ENCODE data around the gene SF3B5.
"Not testable (repeated sequence)": the region's sequence is repeated elsewhere in the genome, so short reads cannot be mapped to it uniquely, and the experiment has no call there.

Gene SF3B5

GRCh38 chr6:144095134-144096002, at the start of gene SF3B5:
SF3B5 (minus strand) TSS chr6:144095573; CDS start chr6:144095497, 76 bp downstream.
- DNase-seq (ENCODE audit: low read depth in 4 of 4, low spot score in 1 of 4): peak; percentile 93 to 96 (median 95)

- no peak for DNase-seq (ENCODE audit: low read depth in 4 of 4, low spot score in 1 of 4)
These were observed 49.6 kb upstream of the SF3B5 start for GRCh38 chr6:144144996-144145395.

- no peak for DNase-seq (ENCODE audit: low read depth in 4 of 4, low spot score in 1 of 4)
These were observed 48.5 kb upstream of the SF3B5 start for GRCh38 chr6:144143878-144144277.

GRCh38 chr6:144143106-144143505, 47.7 kb upstream of the SF3B5 start:
- DNase-seq (ENCODE audit: low read depth in 4 of 4, low spot score in 1 of 4): no peak

DNA sequence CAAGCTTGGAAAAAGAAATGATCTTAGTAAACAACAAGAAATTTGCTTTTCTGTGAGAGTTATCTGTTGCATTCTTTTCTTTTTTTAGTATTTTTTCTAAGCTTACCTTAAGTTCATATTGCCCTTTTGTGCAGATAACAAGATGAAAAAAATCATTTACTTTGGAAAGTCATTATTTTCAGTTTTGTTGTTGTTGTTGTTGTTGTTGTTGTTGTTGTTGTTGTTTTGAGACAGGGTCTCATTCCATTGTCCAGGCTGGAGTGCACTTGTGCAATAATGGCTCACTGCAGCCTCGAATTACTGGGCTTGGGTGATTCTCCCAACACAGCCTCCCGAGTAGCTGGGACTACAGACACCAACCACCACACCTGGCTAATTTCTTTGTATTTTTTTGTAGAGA, 46.1 kb upstream of the SF3B5 start:
- no peak for DNase-seq (ENCODE audit: low read depth in 4 of 4, low spot score in 1 of 4)

GRCh38 chr6:144140867-144141266, 45.5 kb upstream of the SF3B5 start:
- no peak for DNase-seq (ENCODE audit: low read depth in 4 of 4, low spot score in 1 of 4)

DNA sequence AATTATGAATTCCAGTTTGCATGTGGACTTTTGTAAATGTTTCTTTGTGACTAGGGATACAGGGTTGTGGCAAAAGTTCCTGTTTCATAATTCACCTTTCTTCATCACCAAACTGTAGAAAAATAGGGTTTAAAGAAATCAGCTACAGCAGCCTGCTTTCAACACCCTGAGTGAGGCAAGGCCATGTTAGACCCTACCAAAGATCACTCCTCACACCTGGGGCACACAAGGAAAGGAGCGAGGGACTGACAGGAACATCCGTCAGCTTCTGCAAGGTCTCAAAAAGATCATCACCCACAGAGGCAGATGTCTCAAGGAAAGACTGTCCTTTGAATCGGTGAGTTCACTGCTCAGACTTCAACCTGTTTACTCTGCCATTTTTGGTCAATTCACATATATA, 44.4 kb upstream of the SF3B5 start:
- no peak for DNase-seq (ENCODE audit: low read depth in 4 of 4, low spot score in 1 of 4)

DNA sequence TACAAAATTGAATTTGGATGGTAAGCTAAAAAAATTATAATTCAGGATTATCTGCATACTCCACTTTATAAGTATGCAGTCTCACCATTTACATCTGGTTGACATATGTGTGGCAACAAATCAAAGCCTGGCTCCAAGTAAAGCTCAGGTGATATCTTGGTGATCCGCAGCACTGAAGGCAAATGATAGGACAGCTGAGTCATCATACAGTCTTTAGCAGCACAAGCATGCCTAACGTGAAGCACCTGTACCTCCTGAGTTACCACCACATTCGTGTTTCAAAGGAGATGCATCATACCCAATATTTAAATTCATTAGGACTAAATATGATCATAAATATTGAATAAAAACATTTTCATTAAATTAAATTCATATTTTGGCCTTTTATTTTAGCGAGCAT, 43.2 kb upstream of the SF3B5 start:
- DNase-seq (ENCODE audit: low read depth in 4 of 4, low spot score in 1 of 4): no peak

GRCh38 chr6:144134737-144135136, 39.4 kb upstream of the SF3B5 start:
- no peak for DNase-seq (ENCODE audit: low read depth in 4 of 4, low spot score in 1 of 4)

- no peak for DNase-seq (ENCODE audit: low read depth in 4 of 4, low spot score in 1 of 4)
These were observed 38.8 kb upstream of the SF3B5 start for GRCh38 chr6:144134176-144134575.

DNA sequence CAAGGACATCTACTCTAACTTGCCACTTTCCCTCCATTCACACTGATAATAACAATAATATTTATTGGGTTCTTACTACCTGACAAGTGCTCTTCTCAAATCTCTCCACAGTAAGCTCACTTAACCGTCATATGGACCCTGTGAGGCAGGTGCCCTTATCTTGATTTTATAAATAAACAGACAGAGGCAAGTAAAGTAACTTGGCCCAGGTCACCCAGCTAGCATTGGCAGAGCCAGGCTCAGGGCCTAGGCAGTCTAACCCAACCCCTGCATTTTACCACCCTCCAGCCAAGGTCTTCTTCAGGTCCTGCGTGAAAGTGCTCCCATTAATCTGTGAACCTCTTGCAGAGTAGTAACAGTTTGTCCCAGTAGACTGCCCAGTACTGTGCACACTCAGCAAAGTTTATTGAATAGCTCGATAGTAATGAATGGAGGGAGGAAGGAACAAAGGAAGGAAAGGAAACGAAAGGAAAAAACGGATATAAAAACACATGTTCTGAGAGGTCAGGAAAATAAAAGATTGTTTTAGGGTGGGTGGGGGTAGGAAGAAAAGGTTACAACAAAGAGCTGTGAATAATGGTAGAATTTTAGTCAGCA, 38.0 kb upstream of the SF3B5 start:
- no peak for DNase-seq (ENCODE audit: low read depth in 4 of 4, low spot score in 1 of 4)

DNA sequence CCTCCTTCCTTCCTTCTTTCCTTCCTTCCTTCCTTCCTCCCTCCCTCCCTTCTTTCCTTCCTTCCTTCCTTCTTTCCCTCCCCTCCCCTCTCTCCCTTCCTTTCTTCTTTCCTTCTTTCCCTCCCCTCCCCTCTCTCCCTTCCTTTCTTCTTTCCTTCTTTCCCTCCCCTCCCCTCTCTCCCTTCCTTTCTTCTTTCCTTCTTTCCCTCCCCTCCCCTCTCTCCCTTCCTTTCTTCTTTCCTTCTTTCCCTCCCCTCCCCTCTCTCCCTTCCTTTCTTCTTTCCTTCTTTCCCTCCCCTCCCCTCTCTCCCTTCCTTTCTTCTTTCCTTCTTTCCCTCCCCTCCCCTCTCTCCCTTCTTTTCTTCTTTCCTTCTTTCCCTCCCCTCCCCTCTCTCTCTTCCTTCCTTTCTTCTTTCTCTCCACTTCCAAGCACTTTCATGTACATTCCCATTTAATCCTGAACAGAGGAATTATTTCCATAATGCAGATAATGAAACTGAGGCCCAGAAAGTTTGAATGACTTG, 36.9 kb upstream of the SF3B5 start:
- not testable (repeated sequence) for DNase-seq (ENCODE audit: low read depth in 4 of 4, low spot score in 1 of 4)

- no peak for DNase-seq (ENCODE audit: low read depth in 4 of 4, low spot score in 1 of 4)
These were observed 35.9 kb upstream of the SF3B5 start for GRCh38 chr6:144131248-144131709.

DNA sequence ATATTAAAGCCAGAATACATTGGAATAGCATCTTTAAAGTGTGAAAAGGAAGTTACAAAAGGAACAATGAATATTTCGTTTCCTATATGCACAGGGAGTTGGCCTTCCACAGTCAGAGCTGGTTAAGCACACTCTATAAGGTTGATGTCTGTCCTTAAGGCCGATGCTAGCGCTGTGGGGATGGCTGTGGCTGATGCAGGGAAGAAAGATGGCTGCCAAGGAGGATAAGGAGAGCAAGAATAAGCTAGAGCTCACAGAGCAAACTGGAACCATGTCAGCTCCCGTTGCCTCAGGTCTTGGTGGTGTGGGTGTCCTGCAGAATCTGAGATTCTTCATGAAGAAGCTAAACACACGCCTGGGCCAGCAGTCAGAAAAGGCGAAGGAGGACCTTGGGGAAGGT, 34.1 kb upstream of the SF3B5 start:
- no peak for DNase-seq (ENCODE audit: low read depth in 4 of 4, low spot score in 1 of 4)

GRCh38 chr6:144127097-144127496, 31.7 kb upstream of the SF3B5 start:
- no peak for DNase-seq (ENCODE audit: low read depth in 4 of 4, low spot score in 1 of 4)

DNA sequence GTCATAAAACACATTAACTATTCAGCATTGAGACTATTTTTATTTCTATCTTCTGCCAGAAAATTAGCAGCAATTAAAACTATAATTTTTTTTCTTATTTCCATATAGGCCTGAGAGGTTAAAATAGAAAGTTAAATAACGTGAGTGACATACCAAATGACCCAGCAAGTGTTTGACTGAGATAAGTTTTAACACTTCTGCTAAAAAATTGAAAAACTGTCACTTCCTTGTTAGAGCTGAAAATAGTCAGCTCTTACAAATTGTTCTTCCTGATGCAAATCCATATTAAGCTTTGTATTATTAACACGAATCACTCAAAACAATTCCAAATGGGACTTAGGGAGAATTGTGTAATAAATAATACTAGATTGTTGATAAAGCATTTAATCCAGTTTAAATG, 28.5 kb upstream of the SF3B5 start:
- DNase-seq (ENCODE audit: low read depth in 4 of 4, low spot score in 1 of 4): no peak

- DNase-seq (ENCODE audit: low read depth in 4 of 4, low spot score in 1 of 4): no peak
These were observed 28.0 kb upstream of the SF3B5 start for GRCh38 chr6:144123421-144123820.

- no peak for DNase-seq (ENCODE audit: low read depth in 4 of 4, low spot score in 1 of 4)
These were observed 27.5 kb upstream of the SF3B5 start for GRCh38 chr6:144122861-144123260.

DNA sequence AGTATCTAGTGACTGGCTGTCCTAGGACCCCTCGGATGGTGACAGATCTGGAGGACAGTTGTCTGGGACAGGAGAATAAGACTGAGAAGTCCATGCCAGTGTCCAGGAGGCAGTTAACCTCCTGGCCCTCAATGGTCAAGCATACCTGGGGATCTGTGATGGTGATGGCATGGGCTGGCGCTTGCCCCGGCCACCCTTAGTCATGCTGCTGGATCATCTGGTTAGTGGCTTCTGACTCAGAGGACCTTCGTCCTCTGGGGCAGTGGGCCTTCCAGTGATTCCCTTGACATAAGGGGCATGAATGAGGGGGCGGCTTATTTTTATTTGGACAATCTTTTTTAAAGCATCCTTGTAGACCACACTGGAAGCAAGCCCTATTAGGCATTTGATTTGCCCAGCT, 24.0 kb upstream of the SF3B5 start:
- no peak for DNase-seq (ENCODE audit: low read depth in 4 of 4, low spot score in 1 of 4)

DNA sequence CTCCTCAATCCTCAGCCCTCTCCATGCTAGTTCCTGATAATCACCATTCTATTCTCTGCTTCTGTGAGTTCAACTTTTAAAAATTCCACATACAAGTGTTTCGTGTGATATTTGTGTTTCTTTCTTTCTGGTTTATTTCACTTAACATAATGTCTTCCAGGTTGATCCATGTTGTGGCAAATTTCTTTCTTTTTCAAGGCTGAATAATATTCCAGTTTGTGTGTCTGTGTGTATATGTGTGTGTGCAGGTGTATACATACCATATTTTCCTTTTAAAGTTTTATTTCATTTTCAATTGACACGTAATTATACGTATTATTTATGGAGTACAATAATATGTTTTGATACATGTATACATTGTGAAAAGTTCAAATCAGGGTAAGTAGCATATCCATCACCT, 19.8 kb upstream of the SF3B5 start:
- DNase-seq (ENCODE audit: low read depth in 4 of 4, low spot score in 1 of 4): no peak

DNA sequence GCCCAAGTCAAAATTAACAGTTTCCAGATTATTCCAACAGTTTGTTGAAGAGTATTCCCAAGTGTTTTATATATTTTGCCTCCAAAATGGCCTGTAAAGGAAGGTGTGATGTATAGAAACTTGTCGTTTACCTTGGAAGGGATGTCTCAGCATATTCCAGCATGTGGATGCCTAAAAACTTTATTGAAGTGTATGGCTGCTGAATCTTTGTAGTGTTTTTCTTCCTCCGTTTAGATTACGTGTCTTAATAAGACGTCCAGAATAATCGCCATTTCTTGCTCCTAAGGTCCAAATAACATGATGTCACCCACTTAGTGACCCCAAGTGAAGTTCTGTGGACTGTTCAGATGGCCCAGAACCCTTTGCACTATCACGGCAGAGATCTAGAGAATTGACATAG, 18.0 kb upstream of the SF3B5 start:
- DNase-seq (ENCODE audit: low read depth in 4 of 4, low spot score in 1 of 4): no peak

DNA sequence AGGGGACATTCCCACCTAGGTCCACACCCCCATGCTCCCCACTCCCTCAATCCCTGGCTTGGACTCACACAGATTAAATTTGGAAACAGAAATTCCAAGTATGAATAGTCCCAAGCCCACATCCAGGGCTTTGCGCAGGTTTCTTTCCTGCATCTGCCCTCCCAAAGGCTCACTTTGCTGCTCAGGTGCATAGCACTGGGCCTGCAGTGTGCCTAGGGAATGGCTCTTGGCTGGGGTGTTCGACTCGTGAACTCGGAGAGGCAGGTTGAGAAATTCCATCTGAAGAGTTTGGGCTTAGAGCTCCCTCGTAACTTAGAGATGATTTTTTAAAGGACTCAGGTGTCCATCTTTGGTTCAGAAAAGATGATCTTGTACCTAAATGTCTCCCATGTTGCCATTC, 14.8 kb upstream of the SF3B5 start:
- no peak for DNase-seq (ENCODE audit: low read depth in 4 of 4, low spot score in 1 of 4)

All from stimulated activated CD4-positive, alpha-beta T cell treated with anti-CD3 and anti-CD28 coated beads, Interleukin-1b, Interleukin-23, amount 100 ng/mL, for 24 hours (primary cell).